Measurements from ENCODE around the gene CABLES2.

GRCh38 chr20:62415354-62416111 lies 8.4 kb upstream of the CABLES2 start:
- TF ChIP-seq POLR2A (IDR thresholded peaks at IDR 0.05; ENCODE audit: low read depth, low read length): no peak
- no peak for TF ChIP-seq POLR2AphosphoS5 (IDR thresholded peaks at IDR 0.05; ENCODE audit: low read depth, low read length)

Measured in GM12892 (cell line).